GM10266 (cell line): Measurements from ENCODE around the gene KIRREL3.

Source experiments
- DNase-seq: peaks from one replicate; pipeline ENCODE4 v3.0.0; 2012; ENCODE audit errors: extremely low spot score
- TF ChIP-seq, protein P1 (sequence below): IDR thresholded peaks from 2 replicates; pipeline ENCODE4 v1.5.1; 2012; ENCODE audit warnings: mild to moderate bottlenecking, low read depth; ENCODE audit not compliant: control insufficient read depth, insufficient read depth; ENCODE audit errors: missing control alignments

The KIRREL3 gene

GRCh38 chr11:126863294-126863997, 137.1 kb downstream of the KIRREL3 start:
- DNase-seq = no peak
- TF ChIP-seq, protein P1, sequence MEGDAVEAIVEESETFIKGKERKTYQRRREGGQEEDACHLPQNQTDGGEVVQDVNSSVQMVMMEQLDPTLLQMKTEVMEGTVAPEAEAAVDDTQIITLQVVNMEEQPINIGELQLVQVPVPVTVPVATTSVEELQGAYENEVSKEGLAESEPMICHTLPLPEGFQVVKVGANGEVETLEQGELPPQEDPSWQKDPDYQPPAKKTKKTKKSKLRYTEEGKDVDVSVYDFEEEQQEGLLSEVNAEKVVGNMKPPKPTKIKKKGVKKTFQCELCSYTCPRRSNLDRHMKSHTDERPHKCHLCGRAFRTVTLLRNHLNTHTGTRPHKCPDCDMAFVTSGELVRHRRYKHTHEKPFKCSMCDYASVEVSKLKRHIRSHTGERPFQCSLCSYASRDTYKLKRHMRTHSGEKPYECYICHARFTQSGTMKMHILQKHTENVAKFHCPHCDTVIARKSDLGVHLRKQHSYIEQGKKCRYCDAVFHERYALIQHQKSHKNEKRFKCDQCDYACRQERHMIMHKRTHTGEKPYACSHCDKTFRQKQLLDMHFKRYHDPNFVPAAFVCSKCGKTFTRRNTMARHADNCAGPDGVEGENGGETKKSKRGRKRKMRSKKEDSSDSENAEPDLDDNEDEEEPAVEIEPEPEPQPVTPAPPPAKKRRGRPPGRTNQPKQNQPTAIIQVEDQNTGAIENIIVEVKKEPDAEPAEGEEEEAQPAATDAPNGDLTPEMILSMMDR = no peak

- TF ChIP-seq, protein P1 = no peak
- DNase-seq = no peak
Measured at GRCh38 chr11:126862664-126863243, 137.8 kb downstream of the KIRREL3 start.

- no peak for DNase-seq
- TF ChIP-seq, protein P1 = no peak
Measured at GRCh38 chr11:126861796-126862459, 138.6 kb downstream of the KIRREL3 start.

DNA sequence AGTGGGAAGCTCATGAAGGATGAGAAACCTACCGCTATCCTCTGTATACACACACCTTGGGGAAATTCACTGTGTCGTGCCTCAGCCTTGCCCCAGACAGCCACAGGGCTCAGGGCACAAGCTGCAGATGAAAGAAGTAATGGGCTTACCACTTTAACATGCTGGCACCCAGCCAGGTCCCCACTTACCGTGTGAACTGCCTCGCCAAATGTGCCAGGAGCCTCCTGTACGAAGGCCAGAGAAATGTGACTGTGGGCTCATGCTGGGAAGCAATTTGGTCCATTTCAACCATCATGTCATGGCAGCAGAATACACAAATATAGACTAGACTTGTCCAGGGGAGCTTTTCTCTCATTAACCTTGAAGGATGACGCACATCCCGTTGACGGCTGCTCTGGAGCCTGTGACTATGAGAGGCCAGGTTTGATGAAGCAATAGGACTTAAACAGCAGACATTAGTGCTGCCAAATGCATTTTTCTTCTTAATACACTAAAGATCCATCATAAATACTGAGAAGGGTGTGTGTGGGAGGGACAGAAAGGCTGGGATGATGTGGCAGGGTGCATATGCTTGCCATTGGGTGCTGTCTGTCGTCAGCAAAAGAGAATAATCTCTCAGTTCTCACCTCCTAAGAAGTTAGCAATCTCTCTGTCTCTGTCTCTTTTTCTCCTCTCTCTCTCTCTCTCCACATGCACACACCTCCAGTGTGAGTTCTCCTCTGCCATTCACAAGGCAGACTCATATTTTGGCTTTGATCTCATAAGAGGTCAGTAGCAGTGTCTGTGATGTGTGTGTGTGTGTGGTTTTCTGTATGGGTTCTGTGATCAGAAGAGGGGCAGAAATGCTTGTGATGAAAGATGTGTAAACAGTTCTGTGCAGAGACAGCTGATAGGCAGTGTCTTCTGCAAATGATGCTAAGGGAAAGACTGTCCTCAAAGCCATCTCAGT, 142.4 kb downstream of the KIRREL3 start:
- no peak for DNase-seq
- TF ChIP-seq, protein P1 = no peak

DNA sequence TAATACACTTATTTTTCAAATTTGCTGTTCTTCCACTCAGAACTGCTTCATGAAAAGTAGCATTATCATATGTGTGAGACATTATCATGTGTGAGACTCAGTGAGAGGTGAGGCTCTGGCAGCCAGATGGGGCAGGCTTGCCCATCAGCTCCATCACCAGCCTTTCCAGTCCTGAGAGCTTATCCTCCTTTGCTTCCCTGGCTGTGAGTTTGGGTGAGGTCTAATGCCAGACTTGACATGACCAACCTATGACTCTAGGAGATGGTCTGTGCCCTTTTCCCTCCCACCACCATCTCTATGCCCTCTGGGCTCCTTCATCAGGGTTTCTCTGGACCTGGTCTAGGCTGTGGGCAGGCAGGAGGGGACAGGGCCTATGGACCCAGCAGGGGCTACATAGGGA, 145.0 kb downstream of the KIRREL3 start:
- no peak for DNase-seq
- TF ChIP-seq, protein P1 = no peak

GRCh38 chr11:126853732-126854131, 146.8 kb downstream of the KIRREL3 start:
- no peak for DNase-seq

More at GRCh38 chr11:126853732-126854131, 146.8 kb downstream of the KIRREL3 start:
- TF ChIP-seq, protein P1 = no peak
